DOHH2 (cell line): ENCODE results near the gene ADCY3.
A peak's percentile ranks its signal among the peaks of the same experiment; 100 is the strongest.

Experiments used
- H3F3A ChIP-seq: fragments of 200-600 bp; sonication (generic), shearing (Covaris generic); 2 replicates; pipeline ENCODE4 v1.6.0; 2016; ENCODE audit warnings: antibody characterized with exemption, mild to moderate bottlenecking; ENCODE audit not compliant: control insufficient read depth, insufficient read depth
- H3K27ac ChIP-seq: fragments of 200-600 bp; sonication (generic); 2 replicates; pipeline ENCODE4 v1.5.1; 2014; ENCODE audit warnings: low read depth, mild to moderate bottlenecking, low read length, moderate library complexity
- H3K27me3 ChIP-seq: fragments of 200-600 bp; sonication (generic); 2 replicates; pipeline ENCODE4 v1.6.1; 2014; ENCODE audit warnings: mild to moderate bottlenecking, low read length, mixed read lengths; ENCODE audit not compliant: control insufficient read depth
- H3K36me3 ChIP-seq: fragments of 200-600 bp; sonication (generic); 2 replicates; pipeline ENCODE4 v1.6.1; 2014; ENCODE audit warnings: mild to moderate bottlenecking, low read length, moderate library complexity, mixed read lengths; ENCODE audit not compliant: control insufficient read depth
- H3K4me1 ChIP-seq: fragments of 200-600 bp; sonication (generic); 2 replicates; pipeline ENCODE4 v1.6.1; 2014; ENCODE audit warnings: mild to moderate bottlenecking, low read length, mixed read lengths; ENCODE audit not compliant: control insufficient read depth
- H3K4me2 ChIP-seq: fragments of 200-600 bp; sonication (generic); 2 replicates; pipeline ENCODE4 v1.6.0; 2014; ENCODE audit warnings: mild to moderate bottlenecking, low read length, moderate library complexity
- H3K4me3 ChIP-seq: fragments of 200-600 bp; sonication (generic); 2 replicates; pipeline ENCODE4 v1.5.1; 2014; ENCODE audit warnings: mild to moderate bottlenecking, low read length, mixed read lengths
- H3K79me2 ChIP-seq: fragments of 200-600 bp; sonication (generic); 2 replicates; pipeline ENCODE4 v1.6.1; 2014; ENCODE audit warnings: mild to moderate bottlenecking, low read length, mixed read lengths; ENCODE audit not compliant: control insufficient read depth
- H3K9me2 ChIP-seq: fragments of 200-600 bp; sonication (generic); replicated peaks from 2 replicates; pipeline ENCODE4 v1.6.1; 2014; ENCODE audit warnings: mild to moderate bottlenecking, low read length, mixed read lengths; ENCODE audit not compliant: control insufficient read depth
- H3K9me3 ChIP-seq: fragments of 200-600 bp; sonication (generic); 2 replicates; pipeline ENCODE4 v1.6.1; 2014; ENCODE audit warnings: antibody characterized with exemption, low read length, mixed read lengths; ENCODE audit not compliant: control insufficient read depth, insufficient read depth
- H4K20me1 ChIP-seq: fragments of 200-600 bp; sonication (generic); 2 replicates; pipeline ENCODE4 v1.6.0; 2014; ENCODE audit warnings: low read depth, mild to moderate bottlenecking, antibody characterized with exemption, low read length, moderate library complexity; ENCODE audit not compliant: control insufficient read depth, insufficient read depth
- CTCF ChIP-seq: fragments of 200-600 bp; sonication (generic); IDR thresholded peaks from one replicate; pipeline ENCODE4 v1.5.1; 2014; ENCODE audit warnings: antibody characterized with exemption, mild to moderate bottlenecking, low read depth, low read length; ENCODE audit not compliant: poor library complexity, severe bottlenecking
- EZH2phosphoT487 ChIP-seq: fragments of 200-600 bp; sonication (generic); IDR thresholded peaks from 2 replicates; pipeline ENCODE4 v1.6.1; 2017; ENCODE audit warnings: borderline replicate concordance, mild to moderate bottlenecking, antibody characterized with exemption, low read length, moderate library complexity, mixed read lengths

The ADCY3 gene

GRCh38 chr2:24920809-24921441 lies 888 bp upstream of the ADCY3 start:
- Histone ChIP-seq H3K79me2 (peaks cover 42% of the 10 kb centered on the region), H3K9me3 (no peaks in the 10 kb centered on the region), H3K36me3 (peaks cover 34% of the 10 kb centered on the region), H3F3A (0 out of 2 replicates have a peak, but pooled peaks cover 2% of the 10 kb centered on the region), H4K20me1 (peaks cover 19% of the 10 kb centered on the region; the same call in 1 of the 2 replicates), H3K27ac (peak overlapping the region; percentile 38), H3K4me1 (peaks cover 37% of the 10 kb centered on the region), H3K27me3 (no peaks in the 10 kb centered on the region), H3K4me2 (peak overlapping the region; percentile 94), H3K4me3 (peak overlapping the region; percentile 90), H3K9me2 (no peaks in the 10 kb centered on the region)
- TF ChIP-seq EZH2phosphoT487 (no peak), CTCF (peak; percentile 71)

- Histone ChIP-seq H3K36me3 (peaks cover 44% of the 10 kb centered on the region), H3K4me3 (peak overlapping the region; percentile 100), H4K20me1 (peaks cover 19% of the 10 kb centered on the region; the same call in 1 of the 2 replicates), H3F3A (0 out of 2 replicates have a peak, but pooled peaks cover 2% of the 10 kb centered on the region), H3K4me2 (peak overlapping the region; percentile 100), H3K9me2 (no peaks in the 10 kb centered on the region), H3K27me3 (no peaks in the 10 kb centered on the region), H3K79me2 (peaks cover 55% of the 10 kb centered on the region), H3K9me3 (no peaks in the 10 kb centered on the region), H3K4me1 (peaks cover 37% of the 10 kb centered on the region), H3K27ac (peak overlapping the region; percentile 43)
- TF ChIP-seq EZH2phosphoT487 (no peak), CTCF (no peak)
Measured at GRCh38 chr2:24919506-24920097, 435 bp downstream of the ADCY3 start.

DNA sequence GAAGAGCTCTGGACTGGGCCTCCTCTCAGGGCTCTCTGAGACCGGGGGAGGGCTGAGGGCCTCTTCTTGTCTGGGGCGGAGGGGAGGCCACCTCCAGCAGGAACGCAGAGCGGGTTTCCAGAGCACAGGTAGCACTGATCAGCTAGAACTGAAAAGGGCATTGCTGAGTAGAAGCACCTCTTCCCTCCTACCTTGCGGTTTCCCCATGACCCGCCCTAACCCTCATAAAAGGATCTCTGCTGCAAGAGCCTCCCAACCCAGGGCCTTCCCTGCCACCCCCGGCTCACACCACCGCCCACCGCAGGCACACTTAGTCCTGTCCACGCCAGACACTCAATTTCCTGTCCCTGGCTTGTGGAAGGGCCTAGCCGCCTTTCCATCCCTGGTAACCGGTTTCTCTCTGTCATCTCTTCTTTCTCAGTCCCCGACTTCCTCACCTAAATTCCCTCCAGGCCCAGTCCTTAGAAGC lies 966 bp downstream of the ADCY3 start:
- H3K4me2 ChIP-seq: peak overlapping the region; percentile 100
- peak overlapping the region; percentile 43 for H3K27ac ChIP-seq
- H3K4me3 ChIP-seq: peak overlapping the region; percentile 100
- peaks cover 49% of the 10 kb centered on the region for H3K36me3 ChIP-seq
- no peaks in the 10 kb centered on the region for H3K9me3 ChIP-seq
- H3K27me3 ChIP-seq: no peaks in the 10 kb centered on the region
- peaks cover 61% of the 10 kb centered on the region for H3K79me2 ChIP-seq
- H3K9me2 ChIP-seq: no peaks in the 10 kb centered on the region
- TF ChIP-seq CTCF: no peak
- TF ChIP-seq EZH2phosphoT487: no peak
- H3F3A ChIP-seq: 0 out of 2 replicates have a peak, but pooled peaks cover 2% of the 10 kb centered on the region
- peaks cover 37% of the 10 kb centered on the region for H3K4me1 ChIP-seq
- H4K20me1 ChIP-seq: peaks cover 19% of the 10 kb centered on the region; the same call in 1 of the 2 replicates
